MM.1S (cell line): Measurements from ENCODE around the gene MICAL2.

ENCODE experiments used
- CTCF ChIP-seq: fragments of 300-600 bp; sonication (generic); IDR thresholded peaks from 2 replicates; pipeline ENCODE4 v1.5.1; 2016; ENCODE audit warnings: antibody characterized with exemption, low read length, mixed read lengths
- EZH2 ChIP-seq: fragments of 300-600 bp; sonication (generic); optimal IDR thresholded peaks from 2 replicates; pipeline ENCODE3; 2017; ENCODE audit warnings: low read depth, mild to moderate bottlenecking, antibody characterized with exemption, low read length, mixed read lengths
- EZH2phosphoT487 ChIP-seq: fragments of 300-600 bp; sonication (generic); IDR thresholded peaks from 2 replicates; pipeline ENCODE4 v1.6.1; 2018; ENCODE audit warnings: antibody characterized with exemption, low read length

DNA sequence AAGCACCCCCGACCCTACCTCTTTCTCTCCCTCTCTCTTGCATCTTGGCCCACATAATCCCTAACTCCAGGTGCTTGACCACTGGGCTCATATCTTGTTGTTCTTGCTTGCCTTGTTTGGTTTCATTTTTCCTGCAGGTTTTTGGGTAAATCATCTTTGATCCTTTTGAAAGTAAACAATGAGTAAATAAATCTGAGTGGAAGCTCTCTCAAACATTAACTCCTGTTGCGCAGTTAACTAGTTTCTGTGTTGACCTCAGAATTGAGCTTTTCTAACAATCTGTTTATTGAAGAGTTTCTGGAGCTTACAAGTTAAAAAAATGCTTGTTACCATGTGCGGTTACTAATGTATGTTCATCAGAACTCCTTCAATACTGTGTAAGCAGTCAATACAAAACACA is 38.8 kb upstream of the MICAL2 start:
- no peak for TF ChIP-seq CTCF
- TF ChIP-seq EZH2: no peak
- TF ChIP-seq EZH2phosphoT487: no peak
